HG03135 (cell line): Measurements from ENCODE around the gene C2orf49.

ENCODE experiments used
- ATAC-seq: cut with Tn5 transposase; IDR thresholded peaks from one replicate; pipeline ENCODE4 v1.9.1; 2021; ENCODE audit warnings: mild to moderate bottlenecking, moderate library complexity; ENCODE audit not compliant: unreplicated experiment

Gene C2orf49

DNA sequence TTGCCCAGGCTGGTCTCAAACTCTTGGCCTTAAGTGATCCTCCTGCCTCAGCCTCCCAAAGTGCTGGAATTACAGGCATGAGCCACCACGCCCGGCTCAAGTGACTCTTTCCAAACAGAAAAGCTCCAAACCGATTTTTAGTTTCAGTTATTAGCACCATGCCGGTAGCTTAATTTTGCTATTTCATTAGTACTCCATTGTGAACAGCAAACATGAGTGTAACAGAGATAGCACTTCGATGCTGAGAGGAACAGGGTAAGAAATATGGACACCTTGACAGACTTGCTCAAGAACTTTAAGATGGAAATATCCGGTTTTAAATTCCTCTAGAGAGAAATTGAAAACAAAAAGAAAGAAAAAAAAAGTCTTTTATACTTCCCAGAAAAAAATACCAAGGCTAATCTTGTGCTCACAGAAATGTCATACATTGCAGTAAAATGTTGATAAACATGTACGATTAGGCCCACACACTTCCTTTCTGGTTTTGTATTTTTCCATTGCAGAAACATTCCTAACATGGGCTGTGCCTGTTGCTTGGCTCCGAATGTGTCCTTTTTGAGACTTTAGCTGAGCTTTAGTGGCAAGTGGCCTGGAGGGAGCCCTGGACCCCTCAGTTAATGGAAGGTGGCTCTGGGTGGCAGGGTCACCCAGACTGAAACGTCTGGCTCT is 43.2 kb downstream of the C2orf49 start:
- ATAC-seq, result no peak

DNA sequence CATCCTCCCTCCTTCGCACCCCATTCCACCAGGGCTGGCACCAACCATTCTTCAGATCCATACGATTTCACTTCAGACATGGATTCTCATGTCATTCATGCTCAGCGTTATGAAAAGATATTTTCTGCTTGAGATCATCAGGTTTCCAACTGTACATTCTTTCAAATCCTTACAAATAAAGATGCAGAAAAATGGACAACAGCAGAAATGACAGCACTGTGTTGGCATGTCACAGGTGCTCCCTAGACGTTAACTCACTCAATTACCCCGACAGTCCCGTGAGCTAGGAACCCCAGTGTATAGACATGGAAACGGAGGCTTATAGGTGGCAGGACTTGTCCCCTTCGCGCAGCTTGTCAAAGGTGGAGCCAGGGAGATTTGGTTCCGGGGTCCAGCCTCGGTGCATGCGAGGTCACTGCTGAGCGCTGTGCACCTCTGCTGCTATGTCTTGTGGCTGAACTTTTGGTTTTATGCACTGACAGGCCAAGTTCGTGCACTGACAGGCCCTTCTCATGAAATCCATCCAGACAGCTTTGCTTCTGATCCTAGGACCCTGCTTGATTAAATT is 43.8 kb downstream of the C2orf49 start:
- ATAC-seq, result no peak

DNA sequence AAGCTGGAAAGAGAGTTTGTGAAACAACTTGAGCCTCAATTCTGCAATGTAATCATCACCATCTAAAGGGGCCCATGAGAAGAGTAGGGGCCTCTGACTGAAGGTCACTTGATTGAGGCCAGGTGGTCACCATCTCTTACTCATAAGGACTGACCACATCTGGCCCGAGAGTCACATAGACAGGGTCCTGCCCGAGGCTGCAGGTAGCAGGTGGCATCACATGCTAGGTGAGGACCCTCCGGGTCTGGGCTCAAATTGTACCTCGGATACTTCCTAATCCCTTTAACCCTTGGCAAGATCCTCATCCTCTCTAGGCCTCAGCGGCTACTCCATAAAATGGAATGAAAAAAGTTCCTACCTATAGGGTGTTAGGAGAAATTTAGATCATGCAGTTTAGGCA is 44.8 kb downstream of the C2orf49 start:
- no peak for ATAC-seq

DNA sequence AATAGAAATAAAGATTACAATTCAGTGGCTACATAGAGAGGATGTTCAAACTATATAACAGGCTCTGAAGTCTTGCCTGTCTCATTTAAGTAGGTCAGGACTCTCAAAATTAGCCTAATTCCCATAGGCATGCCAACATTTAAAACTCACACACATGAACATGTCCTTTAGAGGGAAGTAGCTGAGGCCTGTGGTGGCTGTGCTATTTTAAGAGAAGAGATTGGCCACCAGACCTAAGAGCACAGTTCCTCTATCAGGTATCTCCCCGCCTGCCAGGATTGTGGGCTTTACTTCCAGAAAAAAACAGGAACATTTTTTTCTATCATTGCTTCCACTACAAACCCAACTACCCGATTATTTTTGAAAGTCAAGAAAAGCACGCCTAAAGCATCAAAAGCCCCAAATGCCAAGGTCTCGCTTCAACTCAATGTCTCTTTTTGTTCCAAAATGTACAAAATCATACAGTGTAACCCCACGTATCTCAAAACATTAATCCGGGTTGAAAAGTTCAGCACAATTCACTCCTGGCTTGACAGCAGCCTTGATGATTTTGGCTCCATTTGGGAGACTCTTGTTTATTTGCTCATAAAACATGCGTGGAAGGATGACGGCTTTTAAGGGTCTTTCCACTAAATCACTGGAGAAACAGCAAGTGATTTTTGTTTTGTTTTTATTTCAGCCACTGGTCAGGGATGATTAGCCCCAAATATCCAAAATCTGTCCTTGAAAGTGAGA is 46.3 kb downstream of the C2orf49 start:
- no peak for ATAC-seq

DNA sequence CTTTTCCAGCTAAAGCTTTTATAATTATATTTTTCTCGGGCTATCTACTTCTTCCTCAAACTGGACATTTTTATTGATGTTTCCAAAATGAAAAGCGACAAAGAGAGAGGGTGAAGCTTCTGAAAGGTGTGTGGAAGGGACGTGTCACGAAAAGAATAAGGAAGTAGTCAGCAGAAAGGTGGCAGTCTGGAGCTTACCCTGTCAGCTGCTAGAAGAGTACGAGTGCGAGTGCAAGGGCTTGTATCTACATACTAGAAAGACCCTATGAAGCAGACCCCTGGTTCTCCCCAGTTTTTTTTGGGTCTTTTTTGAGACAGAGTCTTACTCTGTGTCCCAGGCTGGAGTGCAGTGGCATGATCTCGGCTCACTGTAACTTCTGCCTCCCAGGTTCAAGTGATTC is 46.9 kb downstream of the C2orf49 start:
- ATAC-seq, result no peak

DNA sequence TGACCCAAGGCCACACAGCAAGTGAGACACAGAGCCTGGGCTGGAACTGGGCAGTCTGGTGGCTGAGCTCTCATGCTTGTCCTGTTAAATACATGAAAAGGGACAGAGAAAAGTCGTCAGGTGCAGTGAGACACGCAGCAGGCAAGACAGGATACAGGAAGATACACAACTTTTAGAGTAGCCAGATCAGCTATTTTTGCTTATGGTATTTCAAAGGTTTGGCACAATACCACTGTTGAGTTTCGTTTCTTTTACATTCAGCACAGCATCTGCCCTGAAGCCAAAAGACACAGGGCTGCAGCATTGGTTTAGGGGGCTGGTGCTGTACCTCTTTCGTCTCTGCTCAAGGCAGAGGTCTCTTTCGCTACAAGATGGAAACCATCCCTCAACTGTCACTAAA is 47.5 kb downstream of the C2orf49 start:
- no peak for ATAC-seq

DNA sequence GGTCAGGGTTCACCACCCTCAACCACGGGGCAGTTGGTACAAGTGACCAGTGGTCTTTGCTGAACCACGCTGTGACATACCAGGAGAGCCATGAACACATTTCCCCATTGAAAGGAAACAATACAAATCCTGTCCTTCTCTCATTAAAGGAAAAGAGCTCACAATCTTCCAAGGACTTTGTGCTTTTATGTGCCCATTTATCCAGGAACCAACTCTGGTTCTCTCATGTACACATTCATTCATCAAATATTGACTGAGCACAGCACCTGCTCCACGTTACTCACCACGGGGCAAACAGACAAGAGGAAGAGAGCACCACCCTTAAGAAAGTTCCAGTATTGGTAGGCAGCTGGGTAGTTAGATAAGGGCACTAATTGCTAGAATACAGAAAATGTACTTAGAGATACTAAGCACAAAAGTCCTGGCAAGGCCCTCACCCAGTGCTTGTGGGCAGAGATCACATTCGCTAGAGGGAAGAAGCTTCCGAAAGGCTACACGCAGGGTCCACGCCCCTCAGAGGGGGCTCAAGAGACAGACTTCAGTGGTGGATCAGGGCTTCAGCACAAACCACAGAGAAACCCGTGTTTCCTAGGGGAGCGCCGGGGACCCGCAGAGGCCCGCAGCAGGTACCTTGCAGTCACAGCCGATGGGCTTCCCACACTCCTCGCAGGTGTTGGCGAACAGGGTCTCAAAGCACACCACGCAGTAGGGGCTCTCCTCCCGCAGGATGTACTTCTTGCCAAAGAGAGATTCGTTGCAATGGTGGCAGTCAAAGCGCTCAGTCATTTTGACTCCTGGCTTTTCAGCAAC is 48.6 kb downstream of the C2orf49 start:
- ATAC-seq, result no peak

DNA sequence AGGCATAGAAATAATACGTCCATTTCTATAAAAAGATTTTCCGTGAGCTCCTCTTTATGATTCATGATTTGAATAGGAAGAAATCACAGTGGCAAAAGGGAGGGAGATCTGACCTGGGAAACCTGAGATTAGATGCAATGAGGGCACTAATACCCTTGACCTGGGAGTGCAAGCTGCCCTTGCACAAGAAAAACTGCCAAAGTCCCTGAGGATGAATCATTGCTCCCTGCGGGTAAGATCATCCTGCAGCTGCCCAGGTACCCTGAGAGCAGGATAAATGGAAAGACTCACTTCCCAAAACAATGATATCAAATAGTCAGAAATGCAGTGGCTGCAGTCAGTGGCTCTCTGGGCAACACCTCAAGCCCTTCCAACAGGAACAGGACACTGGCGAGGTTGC is 49.9 kb downstream of the C2orf49 start:
- ATAC-seq, result no peak

DNA sequence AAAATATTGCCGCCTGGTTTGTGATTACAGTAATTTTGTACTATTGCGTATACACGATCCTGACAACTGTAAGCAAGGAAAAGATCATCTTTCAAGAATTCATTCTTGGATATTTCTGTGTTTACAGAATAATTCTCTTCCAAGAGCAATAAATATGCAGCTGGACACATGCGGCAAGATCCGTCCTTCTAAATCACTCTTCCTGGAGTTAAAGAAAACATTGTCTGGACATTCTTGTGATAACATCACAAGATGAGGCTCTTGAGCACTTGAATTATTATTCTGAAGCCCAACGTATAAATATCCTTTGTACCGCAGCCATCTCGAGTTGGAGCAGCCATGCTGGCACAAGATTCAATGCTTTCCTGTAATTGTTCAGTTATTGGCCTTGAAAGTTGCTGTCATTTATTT is 51.6 kb downstream of the C2orf49 start:
- ATAC-seq, result no peak

DNA sequence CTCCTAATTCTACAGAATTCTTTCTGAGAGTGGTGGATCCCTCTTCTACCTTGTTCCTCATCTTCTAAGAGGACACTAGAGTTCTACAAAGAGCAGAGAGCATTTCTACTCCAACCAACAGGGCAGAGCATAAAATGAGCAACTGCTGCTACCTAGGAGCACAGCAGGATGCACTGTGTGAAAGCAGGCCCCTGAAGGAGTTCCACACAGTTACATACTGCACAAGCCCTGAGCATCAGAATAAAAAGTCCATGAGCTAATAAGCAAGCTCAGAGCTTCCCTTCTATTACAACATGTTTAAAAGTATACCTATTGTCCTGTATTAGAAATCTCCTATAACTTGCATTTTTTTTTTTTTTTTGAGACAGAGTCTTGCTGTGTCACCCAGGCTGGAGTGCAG is 53.1 kb downstream of the C2orf49 start:
- ATAC-seq, result no peak

DNA sequence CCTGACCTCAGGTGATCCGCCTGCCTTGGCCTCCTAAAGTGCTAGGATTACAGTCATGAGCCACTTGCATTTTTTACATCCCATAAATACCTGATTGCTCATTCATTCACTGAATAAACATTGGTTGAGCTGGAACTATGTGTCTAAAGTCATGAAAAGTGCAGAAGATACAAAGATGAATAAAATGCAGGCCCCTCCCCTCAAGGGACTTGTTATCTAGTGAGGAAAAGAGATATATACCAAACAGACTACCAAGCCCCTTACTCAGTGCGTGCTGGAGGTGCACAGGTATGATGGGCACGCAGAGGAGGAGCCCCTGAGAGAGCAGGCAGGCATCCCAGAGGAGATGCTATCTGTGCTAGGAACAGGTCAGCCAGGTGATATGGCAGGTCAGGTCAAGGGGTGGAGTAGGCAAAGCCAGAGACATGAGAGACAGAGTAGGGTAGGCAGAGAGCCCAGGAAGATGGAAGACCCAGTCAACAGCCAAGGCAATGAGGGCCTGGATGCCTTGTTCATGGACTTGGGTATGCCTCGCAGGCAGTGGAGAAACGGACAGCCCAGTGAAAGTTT is 53.8 kb downstream of the C2orf49 start:
- no peak for ATAC-seq

DNA sequence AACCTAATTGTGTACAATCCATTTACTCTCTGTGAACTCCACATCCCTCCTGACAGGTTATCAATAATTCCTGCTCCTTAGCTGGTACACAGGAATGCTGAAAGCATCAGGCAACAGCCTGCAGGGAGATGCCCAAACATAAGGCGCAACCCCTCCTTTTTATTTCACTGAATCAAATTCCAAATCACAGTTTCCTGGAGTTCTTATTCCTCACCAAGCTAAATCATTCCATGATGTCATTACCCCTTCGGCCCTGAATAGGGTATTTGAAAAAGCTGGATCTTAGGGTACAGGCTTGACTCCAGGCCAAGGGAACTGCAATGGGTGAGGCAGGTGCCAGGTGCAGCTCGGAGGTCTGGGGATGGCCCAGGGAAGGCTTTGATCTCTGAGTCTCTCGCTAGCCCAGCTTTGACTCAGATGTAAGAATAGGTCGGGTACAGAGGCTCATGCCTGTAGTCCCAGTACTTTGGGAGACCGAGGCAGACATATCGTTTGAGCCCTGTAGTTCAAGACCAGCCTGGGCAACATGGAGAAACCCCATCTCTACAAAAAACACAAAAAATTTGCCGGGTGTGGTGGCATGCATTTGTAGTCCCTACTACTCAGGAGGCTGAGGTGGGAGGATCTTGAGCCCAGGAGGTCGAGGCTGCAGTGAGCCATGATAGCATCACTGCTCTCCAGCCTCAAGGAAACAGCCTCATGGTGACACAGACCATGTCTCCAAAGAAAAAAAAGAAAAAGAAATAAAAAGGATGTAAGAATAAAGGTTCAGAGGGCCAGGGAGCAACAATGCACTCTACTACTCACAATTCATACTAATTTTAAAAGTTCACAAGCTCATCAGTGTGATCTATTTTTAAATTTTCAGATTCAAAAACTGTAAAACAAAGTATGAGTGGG is 54.7 kb downstream of the C2orf49 start:
- ATAC-seq, result no peak

DNA sequence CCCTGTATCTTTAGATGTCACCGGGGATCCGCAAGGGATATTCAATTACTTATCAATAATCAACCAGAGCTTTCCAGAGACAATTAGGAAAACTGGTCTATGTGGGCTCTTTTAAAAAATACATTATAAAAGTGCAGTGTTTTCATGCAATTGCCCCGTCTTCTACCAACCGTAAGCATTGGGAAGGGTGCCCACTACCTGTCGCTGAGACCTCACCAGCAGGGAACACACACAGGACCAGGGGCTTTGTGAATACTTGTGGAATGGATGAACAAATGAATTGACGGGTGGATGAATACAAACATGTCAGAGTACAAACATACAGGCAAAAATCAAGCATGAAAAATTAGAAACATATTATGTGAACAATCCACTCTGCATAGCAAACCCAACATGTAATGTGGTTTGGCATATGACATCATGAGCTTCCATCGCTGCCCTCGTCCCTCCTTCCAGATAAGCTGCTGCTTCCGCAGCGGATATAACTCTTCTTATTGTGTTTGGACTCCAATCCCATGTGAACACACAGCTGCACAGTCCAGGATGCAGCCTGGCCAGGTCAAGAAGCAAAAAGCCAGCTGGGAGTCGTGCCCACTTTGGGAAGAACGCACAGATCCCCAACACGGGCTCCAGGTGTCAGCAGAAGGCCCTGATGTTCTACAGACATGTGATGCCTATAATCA is 56.2 kb downstream of the C2orf49 start:
- no peak for ATAC-seq

DNA sequence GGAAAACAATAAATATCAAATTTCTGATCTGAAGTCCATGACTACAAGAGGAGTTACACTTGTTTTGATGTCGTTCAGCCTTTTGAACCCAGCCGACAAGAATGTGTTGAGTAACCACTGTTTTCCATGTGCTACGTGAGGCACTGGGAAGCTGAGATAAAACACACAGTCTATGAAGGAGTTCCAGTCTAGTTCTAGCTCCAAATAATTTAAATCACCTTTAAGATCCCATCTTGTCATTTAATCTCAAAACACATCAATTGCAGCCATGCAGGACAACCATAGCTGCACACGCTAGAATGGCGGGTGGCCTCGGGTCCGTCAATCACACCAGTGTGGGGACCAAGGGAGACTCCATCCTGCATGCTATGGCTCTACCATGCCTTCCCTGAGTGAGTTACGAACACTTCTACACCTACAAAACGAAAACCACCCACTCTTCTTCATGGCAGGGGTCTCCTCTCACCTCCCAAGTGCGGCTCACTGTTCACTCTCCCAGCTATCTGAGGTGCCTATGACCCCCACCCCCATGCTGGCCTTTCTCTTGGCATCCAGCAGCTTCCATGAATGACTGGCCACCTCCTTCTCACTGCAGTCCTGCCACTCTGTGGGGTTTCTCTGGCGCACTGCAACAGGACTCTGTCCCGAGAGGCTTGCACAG is 57.7 kb downstream of the C2orf49 start:
- no peak for ATAC-seq

DNA sequence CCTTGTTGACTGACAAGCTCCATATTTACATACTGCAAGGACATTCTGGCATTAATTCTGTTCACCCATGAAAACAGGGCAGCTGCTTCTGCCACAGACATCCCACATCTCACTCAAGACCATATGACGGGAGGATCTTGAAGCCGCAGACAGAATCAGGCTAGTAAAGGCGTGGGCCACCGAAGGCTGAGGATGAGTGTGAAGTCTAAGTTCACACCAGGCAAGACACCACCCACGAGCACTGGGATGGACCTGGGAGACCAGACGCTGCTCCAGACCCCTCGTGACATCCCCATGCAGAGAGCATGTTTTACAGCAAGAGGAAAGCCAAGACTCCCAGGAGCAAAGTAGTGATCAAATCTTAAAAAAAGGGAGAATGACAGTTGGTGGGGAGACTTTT is 58.4 kb downstream of the C2orf49 start:
- ATAC-seq, result no peak

DNA sequence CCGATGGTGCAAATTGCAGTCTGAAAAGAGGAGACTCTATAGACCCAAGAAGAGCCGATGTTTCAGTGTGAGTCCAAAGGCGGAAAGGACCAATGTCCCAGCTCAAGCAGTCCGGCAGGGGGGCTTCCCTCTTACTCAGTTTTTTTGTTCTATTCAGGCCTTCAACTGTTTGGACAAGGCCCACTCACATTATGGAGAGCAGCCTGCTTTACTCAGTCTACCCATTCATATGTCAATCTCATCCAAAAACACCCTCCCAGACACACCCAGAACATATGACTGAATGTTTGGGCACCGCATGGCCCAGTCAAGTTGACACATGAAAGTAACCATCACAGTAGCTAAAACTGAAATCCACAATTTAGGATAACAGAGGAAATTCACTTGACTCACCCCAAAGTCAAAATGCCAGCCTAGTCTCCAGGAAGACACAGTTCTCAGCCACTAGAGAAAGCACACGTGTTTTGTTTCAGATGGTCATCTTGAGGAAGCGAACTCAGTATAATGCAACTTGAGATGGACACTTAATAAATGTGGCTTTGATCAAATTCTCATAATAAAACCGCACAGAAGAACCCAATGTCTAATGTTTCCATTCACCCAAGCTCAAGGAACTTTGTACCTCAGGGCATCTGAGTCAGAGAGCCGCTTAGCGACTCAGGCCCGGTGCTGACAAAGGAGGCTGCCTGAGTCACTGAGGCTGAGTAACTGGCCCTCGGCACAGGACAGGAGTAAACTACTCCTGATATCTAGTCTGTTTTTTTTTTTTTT is 59.1 kb downstream of the C2orf49 start:
- ATAC-seq, result no peak

DNA sequence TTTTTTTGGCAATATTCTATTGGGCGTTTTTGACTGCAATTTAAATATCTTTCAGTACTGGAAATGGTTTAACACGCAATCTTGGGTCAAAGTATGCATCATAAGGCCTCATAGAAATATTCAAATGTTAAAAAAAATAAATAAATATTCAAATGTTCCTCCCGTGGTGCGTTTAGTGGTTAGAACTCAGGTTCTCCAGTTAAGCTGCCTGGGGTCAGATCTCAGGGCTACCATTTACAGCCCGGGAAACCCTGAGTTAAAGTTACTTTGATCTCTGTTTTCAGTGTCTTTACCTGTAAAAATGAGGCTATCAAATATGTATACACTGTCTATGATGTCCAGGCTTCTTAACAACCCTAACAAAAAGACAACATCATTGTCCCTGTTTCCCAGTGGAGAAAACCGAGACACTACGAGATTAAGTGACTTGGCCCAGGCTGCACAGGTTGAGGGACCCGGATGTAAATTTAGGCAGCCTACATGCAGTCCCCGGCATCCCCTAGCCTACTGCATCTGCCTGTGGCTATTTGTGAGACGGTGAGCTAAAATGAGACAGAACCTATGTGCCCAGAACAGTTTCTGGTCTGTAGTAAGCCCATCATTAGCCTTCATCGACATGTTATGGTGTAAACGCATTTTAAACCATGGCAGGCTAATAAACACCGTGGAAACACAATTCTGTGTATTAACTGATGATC is 59.8 kb downstream of the C2orf49 start:
- ATAC-seq, result no peak

DNA sequence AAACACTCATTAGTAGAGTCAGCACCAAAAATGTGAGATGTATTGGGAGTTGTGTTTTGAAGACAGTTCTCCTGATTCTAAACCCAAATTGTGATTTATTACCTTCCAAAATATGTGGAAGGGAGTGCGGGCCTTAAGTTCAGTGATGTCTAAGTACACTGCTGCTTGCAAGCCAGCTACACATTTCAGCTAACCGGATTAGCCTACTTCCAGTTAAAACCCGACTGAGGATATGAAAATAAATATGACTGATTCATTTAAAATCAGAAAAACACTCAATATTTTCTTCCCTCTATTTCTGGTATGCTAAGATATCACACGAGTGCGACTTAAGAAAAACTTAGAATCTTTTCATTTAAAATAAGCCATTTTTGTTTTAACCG is 60.6 kb downstream of the C2orf49 start:
- no peak for ATAC-seq
